RWPE1 (cell line): Measurements from ENCODE around the gene AKT2.

ENCODE experiments used
- CTCF ChIA-PET: fragments of 350-600 bp; sonication (Branson Sonifier 250); formaldehyde crosslinking; extraction: SDS; loops from one replicate; lab custom pipeline; 2021; lab: Yijun Ruan, JAX
- POLR2A ChIA-PET: fragments of 400-600 bp; formaldehyde crosslinking; extraction: SDS; loops from one replicate; lab custom pipeline; 2020; ENCODE audit warnings: antibody characterized with exemption; ENCODE audit not compliant: low non-redundant PET; lab: Yijun Ruan, JAX
- DNase-seq: peaks from one replicate; pipeline ENCODE4 v3.0.0; 2012; ENCODE audit warnings: low spot score
- H3K27ac ChIP-seq: fragments of 450-650 bp; 2 replicates; pipeline ENCODE4 v1.5.1; 2017
- CTCF ChIP-seq: fragments of 450-650 bp; conservative IDR thresholded peaks from 2 replicates; pipeline ENCODE4 v1.5.1; 2017; ENCODE audit warnings: low read depth, mild to moderate bottlenecking

AKT2 gene

GRCh38 chr19:40265763-40266099, 19.4 kb downstream of the AKT2 start:
- DNase-seq = no peak
- TF ChIP-seq CTCF = no peak
- CTCF ChIA-PET = interaction anchor here (0.5 kb wide), 1 partner anchor 40 kb away, joined by 4 read pairs; no protein-coding TSS in a partner anchor

DNA sequence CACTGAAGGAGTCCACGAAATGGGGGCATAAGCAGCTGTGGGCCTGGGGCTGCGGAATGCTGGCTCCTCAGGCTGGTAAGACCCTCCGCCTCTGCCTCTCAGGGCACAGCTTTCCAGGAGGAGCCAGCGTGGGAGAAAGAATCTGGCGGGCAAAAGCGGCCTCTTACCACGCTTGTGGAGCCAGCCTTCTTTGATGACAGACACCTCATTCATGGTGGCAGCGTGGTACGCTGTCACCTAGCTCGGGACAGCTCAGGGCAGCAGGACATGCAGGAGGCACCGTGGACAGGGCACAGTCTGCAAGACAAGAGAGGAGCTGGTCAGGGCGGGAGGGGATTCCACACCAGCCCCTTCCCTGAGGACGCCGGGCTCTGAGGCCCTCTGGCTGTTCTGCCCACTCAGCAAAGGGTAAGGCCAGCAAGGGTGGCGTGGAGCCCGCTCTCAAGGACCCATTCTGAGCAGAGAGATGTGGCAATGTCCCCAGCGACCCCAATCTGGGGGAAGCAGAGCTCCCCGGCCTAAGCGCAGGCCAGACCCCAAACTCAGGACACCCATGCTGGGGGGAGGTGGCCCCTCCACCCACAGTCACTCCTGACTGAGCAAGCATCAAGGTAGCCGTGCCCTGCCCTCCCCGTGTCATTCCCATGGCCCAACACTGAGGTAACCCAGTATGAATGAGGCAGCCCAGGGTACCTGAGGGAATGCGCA, 19.9 kb downstream of the AKT2 start:
- ChIA-PET CTCF (interaction anchor here (0.5 kb wide), 1 partner anchor 40 kb away, joined by 4 read pairs; no protein-coding TSS in a partner anchor), POLR2A (interaction anchor here (0.6 kb wide), 1 partner anchor 1127 kb away, joined by 3 read pairs; no protein-coding TSS in a partner anchor)
- TF ChIP-seq CTCF = no peak
- no peak for DNase-seq
- H3K27ac ChIP-seq = 0 out of 2 replicates have a peak overlapping the region, but pooled peaks have one; percentile 9

More at GRCh38 chr19:40265763-40266099, 19.4 kb downstream of the AKT2 start:
- 0 out of 2 replicates have a peak overlapping the region, but pooled peaks have one; percentile 9 for H3K27ac ChIP-seq
- POLR2A ChIA-PET = no interaction called here

DNA sequence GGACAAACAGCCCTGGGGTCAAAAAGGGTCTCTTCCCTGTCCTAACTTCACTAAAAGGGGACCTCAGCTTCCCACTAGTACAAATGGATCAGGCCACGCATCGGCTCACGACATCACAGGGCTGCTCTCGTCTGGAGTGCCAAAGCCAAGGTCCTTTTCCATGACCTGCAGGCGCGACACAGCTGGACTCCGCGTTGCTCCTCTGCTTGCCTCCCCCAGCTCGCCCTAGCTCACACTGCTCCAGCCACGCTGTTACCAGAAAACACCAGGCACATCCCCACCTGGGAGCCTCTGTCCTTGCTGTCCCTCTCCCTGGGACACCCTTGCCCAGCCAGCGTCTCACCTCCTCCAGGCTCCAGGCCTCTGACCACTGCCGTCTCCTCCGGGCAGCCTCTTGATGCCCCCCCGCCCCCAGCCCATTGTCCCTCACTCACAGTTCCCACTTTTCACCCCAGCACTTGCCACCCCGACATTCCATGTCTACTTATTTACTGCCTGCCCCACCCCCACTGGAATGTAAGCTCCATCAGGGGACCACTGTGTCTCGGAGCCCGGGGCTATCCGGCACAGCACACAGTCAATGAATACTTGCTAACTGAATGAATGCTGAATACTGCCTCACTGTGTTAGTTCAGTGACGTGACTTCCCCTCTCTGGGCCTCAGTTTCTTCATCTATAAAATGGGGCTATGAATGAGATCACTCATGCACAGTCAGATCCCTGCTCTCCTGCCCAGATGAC, 20.7 kb downstream of the AKT2 start:
- H3K27ac ChIP-seq = no peak overlapping the region
- TF ChIP-seq CTCF = no peak
- DNase-seq = no peak
- CTCF ChIA-PET = interaction anchor here (0.6 kb wide), 1 partner anchor 69 kb away, joined by 3 read pairs; no protein-coding TSS in a partner anchor
- POLR2A ChIA-PET = interaction anchor here (0.6 kb wide), 1 partner anchor 1126 kb away, joined by 3 read pairs; no protein-coding TSS in a partner anchor

- ChIA-PET POLR2A (no interaction called here), CTCF (interaction anchor here (0.5 to 0.6 kb wide), 3 partner anchors 10 to 68 kb away, joined by 3 to 5 read pairs (median 3); no protein-coding TSS in a partner anchor)
- H3K27ac ChIP-seq = no peak overlapping the region
- no peak for DNase-seq
- no peak for TF ChIP-seq CTCF
Observed at GRCh38 chr19:40263440-40264313, 21.5 kb downstream of the AKT2 start.

DNA sequence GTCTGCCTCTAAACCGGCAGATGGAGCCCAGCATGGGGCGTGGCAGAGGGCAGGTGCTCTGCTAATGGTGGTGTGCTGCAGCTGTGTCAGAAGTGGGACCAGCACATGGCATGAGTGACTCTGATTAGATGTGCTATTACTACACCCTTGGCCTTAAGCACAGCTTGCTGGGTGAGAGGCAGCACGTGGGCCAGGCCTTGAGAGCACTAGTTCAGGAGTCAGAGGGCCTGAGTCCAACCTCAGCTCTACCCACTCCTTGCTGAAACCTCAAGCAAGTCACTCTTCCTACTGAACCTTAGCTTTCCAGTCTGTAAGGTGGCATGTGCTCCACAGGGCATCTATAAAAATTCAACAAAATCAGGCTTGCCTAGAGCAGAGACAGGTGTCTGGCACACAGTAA, 22.7 kb downstream of the AKT2 start:
- no peak overlapping the region for H3K27ac ChIP-seq
- DNase-seq = no peak
- POLR2A ChIA-PET = no interaction called here
- no peak for TF ChIP-seq CTCF
- CTCF ChIA-PET = interaction anchor here (0.6 to 0.7 kb wide), 2 partner anchors 161 to 336 kb away, joined by 3 to 4 read pairs; no protein-coding TSS in a partner anchor

GRCh38 chr19:40261631-40262030, 23.5 kb downstream of the AKT2 start:
- CTCF ChIA-PET = interaction anchor here (0.6 to 0.7 kb wide), 2 partner anchors 162 to 337 kb away, joined by 3 to 4 read pairs; no protein-coding TSS in a partner anchor
- POLR2A ChIA-PET = no interaction called here
- H3K27ac ChIP-seq = no peak overlapping the region
- no peak for TF ChIP-seq CTCF
- DNase-seq = no peak
